ENCODE data around the gene GCNT3. TPM values are rescaled to one million over a fixed set of nuclear protein-coding genes. Genes with fewer than 3 reads are reported as not detected.

Gene GCNT3
- total and polyA plus RNA-seq, 2 of the 8 experiments (the other 6 are each of a cell fraction or from before 2014, with no cell fraction given), result not detected

- no peak for TF ChIP-seq CHD7 (IDR thresholded peaks at IDR 0.05; ENCODE audit: insufficient replicate concordance, low read length)
- TF ChIP-seq SP4 (IDR thresholded peaks at IDR 0.05; ENCODE audit: low read length), result no peak
- TF ChIP-seq JUND (IDR thresholded peaks at IDR 0.05; ENCODE audit: low read length), result no peak
- TF ChIP-seq BCL11A (IDR thresholded peaks at IDR 0.05; ENCODE audit: low read depth in 2 of 2, low read length in 2 of 2), result no peak
- no peak for TF ChIP-seq EP300 (IDR thresholded peaks at IDR 0.05; ENCODE audit: borderline replicate concordance in 1 of 2, low read depth in 2 of 2, low read length in 2 of 2)
- no peak for TF ChIP-seq SAP30 (IDR thresholded peaks at IDR 0.05; ENCODE audit: insufficient read depth, insufficient replicate concordance, low read length)
- TF ChIP-seq EGR1 (IDR thresholded peaks at IDR 0.05; ENCODE audit: borderline replicate concordance, low read depth, low read length), result no peak
- no peak for TF ChIP-seq BRCA1 (IDR thresholded peaks at IDR 0.05; ENCODE audit: low read depth, low read length)
- no peak for TF ChIP-seq TBP (IDR thresholded peaks at IDR 0.05; ENCODE audit: low read depth, low read length)
- TF ChIP-seq POU5F1 (IDR thresholded peaks at IDR 0.05; ENCODE audit: low read depth, low read length), result no peak
Measured at GRCh38 chr15:59668556-59668955, 57.0 kb downstream of the GCNT3 start (continued).
